ENCODE measurements around the gene ANKMY1. TPM values are rescaled to one million over a fixed set of nuclear protein-coding genes. Genes with fewer than 3 reads are reported as not detected.

The ANKMY1 gene
- total and polyA plus RNA-seq, 2 of the 8 experiments (the other 6 are each of a cell fraction or from before 2014, with no cell fraction given) = 4.5 to 4.8 TPM

DNA sequence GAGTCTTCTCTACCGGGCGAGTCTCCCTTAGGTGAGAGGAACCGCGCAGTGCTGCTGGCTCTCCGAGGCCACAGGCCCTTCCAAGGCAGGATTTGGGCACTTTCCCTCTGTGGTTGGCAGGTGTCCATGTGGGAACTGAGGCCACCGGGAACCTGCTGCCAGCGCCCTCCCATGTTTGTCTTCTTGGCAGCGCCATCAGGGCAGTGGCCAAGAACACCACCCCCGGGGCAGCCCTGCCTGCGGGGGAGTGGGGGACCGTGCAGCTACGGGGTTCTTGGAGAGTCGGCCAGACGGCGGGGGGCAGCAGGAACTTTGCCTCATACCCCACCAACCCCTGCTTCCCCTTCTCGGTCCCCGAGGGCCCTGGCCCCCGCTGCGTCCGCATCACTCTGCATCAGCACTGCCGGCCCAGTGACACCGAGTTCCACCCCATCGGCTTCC lies 38.7 kb upstream of the ANKMY1 start (continued):
- TF ChIP-seq CHD2 (IDR thresholded peaks at IDR 0.05; ENCODE audit: low read length) = no peak
- TF ChIP-seq RAD21 (IDR thresholded peaks at IDR 0.05 in 1 of 2, conservative IDR thresholded peaks at IDR 0.05 in 1 of 2; ENCODE audit: low read depth in 2 of 2, low read length in 2 of 2) = no peak
- TF ChIP-seq RXRA (IDR thresholded peaks at IDR 0.05; ENCODE audit: insufficient read depth, low read depth, low read length) = no peak
- TF ChIP-seq SP1 (IDR thresholded peaks at IDR 0.05; ENCODE audit: low read depth, low read length) = no peak
- no peak for TF ChIP-seq SP2 (IDR thresholded peaks at IDR 0.05; ENCODE audit: low read length)
- no peak for TF ChIP-seq NANOG (IDR thresholded peaks at IDR 0.05; ENCODE audit: insufficient read depth, low read depth, low read length, poor library complexity, severe bottlenecking)
